NCI-H1105 treated with DMSO at 0.1 percent for 48 hours (cell line): ENCODE results near the gene RAD51B.
"Not testable (repeated sequence)": the region's sequence is repeated elsewhere in the genome, so short reads cannot be mapped to it uniquely, and the experiment has no call there.

Experiments
- DNase-seq: peaks from one replicate; lab custom pipeline; 2025; lab: John Stamatoyannopoulos, UW

RAD51B gene

GRCh38 chr14:67949771-67950170 is 130.2 kb downstream of the RAD51B start:
- no peak for DNase-seq

- no peak for DNase-seq
Observed at GRCh38 chr14:67950386-67950785, 130.8 kb downstream of the RAD51B start.

GRCh38 chr14:67951529-67952135 is 132.1 kb downstream of the RAD51B start:
- DNase-seq = no peak

GRCh38 chr14:67952381-67952780 is 132.8 kb downstream of the RAD51B start:
- no peak for DNase-seq

GRCh38 chr14:67952786-67953185 is 133.2 kb downstream of the RAD51B start:
- DNase-seq = no peak

GRCh38 chr14:67955261-67955660 is 135.7 kb downstream of the RAD51B start:
- no peak for DNase-seq

GRCh38 chr14:67957946-67958345 is 138.4 kb downstream of the RAD51B start:
- DNase-seq = no peak

- DNase-seq = no peak
Observed at GRCh38 chr14:67961676-67962075, 142.1 kb downstream of the RAD51B start.

- no peak for DNase-seq
Observed at GRCh38 chr14:67962215-67962644, 142.7 kb downstream of the RAD51B start.

GRCh38 chr14:67963545-67963944 is 144.0 kb downstream of the RAD51B start:
- no peak for DNase-seq

GRCh38 chr14:67963960-67964812 is 144.6 kb downstream of the RAD51B start:
- no peak for DNase-seq

- DNase-seq = no peak
Observed at GRCh38 chr14:67965696-67966095, 146.1 kb downstream of the RAD51B start.

GRCh38 chr14:67967206-67967605 is 147.6 kb downstream of the RAD51B start:
- no peak for DNase-seq

GRCh38 chr14:67967970-67968369 is 148.4 kb downstream of the RAD51B start:
- DNase-seq = not testable (repeated sequence)

GRCh38 chr14:67970923-67971322 is 151.3 kb downstream of the RAD51B start:
- no peak for DNase-seq

GRCh38 chr14:67971627-67972625 is 152.3 kb downstream of the RAD51B start:
- DNase-seq = peak; percentile 88

GRCh38 chr14:67973436-67973835 is 153.9 kb downstream of the RAD51B start:
- DNase-seq = no peak

- no peak for DNase-seq
Observed at GRCh38 chr14:67975470-67975869, 155.9 kb downstream of the RAD51B start.

- no peak for DNase-seq
Observed at GRCh38 chr14:67977434-67978034, 158.0 kb downstream of the RAD51B start.

- DNase-seq = no peak
Observed at GRCh38 chr14:67978749-67979148, 159.2 kb downstream of the RAD51B start.

GRCh38 chr14:67982711-67983608 is 163.4 kb downstream of the RAD51B start:
- no peak for DNase-seq
